DMS79 (cell line): ENCODE measurements around the gene SYCP3.
"Not testable (repeated sequence)": the region's sequence is repeated elsewhere in the genome, so short reads cannot be mapped to it uniquely, and the experiment has no call there.

Experiments used
- DNase-seq: peaks from one replicate; lab custom pipeline; 2025; lab: John Stamatoyannopoulos, UW

SYCP3 gene

DNA sequence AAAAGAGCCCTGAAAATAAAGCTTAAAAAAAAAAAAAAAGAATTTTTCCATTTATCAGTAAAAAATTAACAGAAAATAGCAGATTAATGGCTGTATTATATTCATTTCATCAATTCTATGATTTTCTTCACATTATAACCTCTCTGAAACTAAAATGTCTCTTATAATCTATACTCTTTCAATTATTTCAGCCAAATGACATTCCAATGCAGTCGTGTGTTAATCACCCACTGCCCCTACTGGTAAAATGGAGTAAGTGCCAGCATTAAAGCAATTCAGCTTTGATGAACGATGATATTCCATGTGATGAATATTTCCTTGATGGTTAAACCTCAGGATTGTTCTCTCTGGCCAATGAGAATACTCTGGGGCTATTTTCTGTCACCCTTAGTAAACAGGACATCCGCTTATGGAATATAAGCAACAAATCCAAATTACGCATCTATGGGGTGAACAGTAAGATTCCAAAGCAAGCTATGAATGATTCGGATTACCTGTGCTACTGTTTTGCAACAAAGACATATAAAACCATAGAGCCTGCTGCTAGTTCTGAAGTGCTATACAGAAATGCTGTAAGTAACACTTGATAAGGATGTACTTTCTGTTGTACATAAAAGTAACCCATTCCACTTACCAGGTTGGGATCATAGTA is 20.3 kb upstream of the SYCP3 start:
- no peak for DNase-seq

DNA sequence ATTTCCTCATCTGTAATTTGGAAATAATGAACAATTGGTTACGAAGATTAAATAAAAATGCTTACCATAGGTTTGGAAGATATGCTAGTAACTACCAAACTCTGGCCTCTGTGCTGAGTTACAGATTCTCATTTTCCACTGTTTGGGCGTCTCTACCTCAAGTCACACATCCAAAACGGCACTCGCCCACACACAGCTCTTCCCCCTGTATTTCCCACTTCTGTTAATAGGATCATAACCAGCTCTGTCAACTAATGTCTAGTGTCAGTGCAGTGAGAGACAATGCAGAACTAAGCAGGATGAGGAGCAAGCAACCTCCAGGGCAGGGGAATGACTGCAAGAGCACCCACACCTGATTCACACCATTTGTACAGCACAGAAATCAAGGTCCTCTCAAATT is 10.9 kb upstream of the SYCP3 start:
- DNase-seq: no peak

- DNase-seq: no peak
These were observed 10.4 kb upstream of the SYCP3 start for GRCh38 chr12:101749657-101750056.

- DNase-seq: no peak
These were observed 9.6 kb upstream of the SYCP3 start for GRCh38 chr12:101748907-101749306.

DNA sequence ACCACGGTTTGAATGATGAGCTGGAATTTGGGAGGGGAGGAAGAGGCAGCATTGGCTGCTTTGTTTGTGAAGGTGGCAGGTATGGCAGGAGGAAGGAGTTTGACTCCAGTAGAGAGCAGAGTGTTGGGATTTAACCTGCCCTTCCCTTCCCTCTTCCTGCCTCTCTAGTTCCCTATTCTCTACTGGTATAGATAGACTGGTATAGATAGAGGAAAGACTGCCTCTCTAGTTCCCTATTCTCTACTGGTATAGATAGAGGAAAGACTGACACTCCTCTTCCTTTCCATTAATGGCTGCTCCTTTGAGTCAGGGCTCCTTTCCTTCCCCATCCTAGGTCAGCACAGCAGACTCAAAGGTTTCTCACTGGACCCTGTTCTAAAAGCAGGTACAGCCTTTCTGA is 8.4 kb upstream of the SYCP3 start:
- no peak for DNase-seq

- DNase-seq: no peak
These were observed 7.4 kb upstream of the SYCP3 start for GRCh38 chr12:101746661-101747060.

DNA sequence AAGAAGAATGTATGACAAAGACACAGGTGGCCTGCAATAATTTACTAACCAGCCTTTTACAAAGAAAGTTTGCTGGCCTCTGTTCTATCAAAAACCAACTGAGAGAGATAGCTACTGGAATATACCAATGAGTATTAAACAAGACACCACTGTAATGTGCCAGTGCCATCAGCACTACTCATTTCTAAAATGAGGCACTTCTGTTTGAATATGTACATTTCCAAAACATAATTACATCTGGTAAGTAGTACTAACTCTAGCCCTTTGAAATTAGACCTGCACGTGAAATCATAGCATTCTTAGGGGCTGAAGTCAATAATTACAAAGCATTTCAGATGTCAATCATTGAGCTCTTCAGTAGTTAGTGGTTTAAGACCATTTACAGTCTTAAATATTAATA is 6.9 kb upstream of the SYCP3 start:
- DNase-seq: no peak

GRCh38 chr12:101745481-101745880 is 6.2 kb upstream of the SYCP3 start:
- DNase-seq: no peak

- DNase-seq: no peak
These were observed 4.6 kb upstream of the SYCP3 start for GRCh38 chr12:101743724-101744472.

GRCh38 chr12:101743242-101743641 is 4.0 kb upstream of the SYCP3 start:
- peak; percentile 12 for DNase-seq

GRCh38 chr12:101740980-101741379 is 1.7 kb upstream of the SYCP3 start:
- no peak for DNase-seq

- no peak for DNase-seq
These were observed 1.3 kb upstream of the SYCP3 start for GRCh38 chr12:101740566-101740965.

DNA sequence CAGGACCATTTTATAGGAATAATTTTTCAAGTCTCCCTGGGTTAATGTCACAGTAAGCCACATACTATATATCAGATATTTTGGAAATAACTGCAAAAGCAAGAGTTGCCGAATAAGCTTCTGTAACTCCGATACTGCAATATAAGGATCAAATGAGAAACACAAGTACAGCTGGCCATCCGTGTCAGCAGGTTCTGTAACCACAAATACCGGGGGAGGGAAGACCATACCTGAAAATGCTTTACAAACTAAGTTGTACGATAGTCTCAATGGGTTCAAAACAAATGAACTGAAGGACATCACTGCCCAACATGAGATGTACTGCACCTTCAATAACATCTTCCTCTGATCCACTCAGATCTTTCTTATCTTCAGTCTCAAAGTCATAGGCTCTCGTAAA is 1.8 kb downstream of the SYCP3 start:
- DNase-seq: no peak

DNA sequence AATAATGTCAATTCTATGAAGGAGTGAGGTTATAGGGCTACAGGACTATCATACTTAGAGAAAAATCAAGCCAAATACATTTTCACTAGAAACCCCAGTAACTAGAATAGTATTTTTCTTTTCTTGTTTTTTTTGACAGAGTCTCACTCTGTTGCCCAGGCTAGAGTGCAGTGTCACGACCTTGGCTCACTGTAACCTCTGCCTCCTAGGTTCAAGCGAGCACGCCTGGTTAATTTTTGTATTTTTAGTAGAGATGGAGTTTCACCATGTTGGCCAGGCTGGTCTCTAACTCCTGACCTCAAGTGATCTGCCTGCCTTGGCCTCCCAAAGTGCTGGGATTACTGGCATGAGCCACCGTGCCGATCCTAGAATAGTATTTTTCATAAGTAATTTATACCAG is 4.8 kb downstream of the SYCP3 start:
- DNase-seq: not testable (repeated sequence)

DNA sequence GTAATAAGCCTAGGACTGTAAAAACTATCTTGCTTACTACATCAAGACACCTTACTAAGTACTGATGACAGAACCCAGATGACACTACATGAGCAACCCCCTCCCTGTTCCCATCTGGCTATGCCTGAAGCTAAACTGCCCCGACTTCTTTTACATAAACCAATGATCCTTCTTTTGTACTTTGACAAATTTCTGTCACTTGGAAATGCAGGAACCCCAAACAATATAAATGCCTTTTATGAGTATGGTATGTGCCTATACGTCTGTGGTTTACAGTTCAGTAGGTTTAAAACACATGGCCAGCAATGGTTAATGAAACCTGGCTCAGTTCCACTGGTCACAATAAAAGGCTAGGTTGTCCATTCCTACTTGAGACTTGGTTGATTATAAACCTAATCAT is 6.1 kb downstream of the SYCP3 start:
- no peak for DNase-seq

DNA sequence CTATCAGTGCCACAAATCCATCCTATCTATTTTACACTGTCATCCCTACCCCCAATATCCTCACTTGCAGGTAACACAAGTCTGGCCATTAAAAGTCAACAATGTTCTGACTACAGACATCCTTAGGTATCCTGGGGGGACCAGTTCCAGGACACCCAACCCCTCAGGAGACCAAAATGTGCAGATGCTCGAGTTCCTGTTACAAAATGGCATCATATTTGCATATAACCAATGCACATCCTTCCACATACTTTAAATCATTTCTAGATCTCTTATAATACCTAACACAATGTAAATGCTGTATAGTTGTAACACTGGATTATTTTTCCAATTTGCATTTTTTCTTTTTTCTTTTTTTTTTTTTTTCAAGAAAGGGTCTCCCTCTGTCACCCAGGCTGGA is 6.9 kb downstream of the SYCP3 start:
- DNase-seq: no peak

- DNase-seq: no peak
These were observed 9.4 kb downstream of the SYCP3 start for GRCh38 chr12:101729842-101730241.

DNA sequence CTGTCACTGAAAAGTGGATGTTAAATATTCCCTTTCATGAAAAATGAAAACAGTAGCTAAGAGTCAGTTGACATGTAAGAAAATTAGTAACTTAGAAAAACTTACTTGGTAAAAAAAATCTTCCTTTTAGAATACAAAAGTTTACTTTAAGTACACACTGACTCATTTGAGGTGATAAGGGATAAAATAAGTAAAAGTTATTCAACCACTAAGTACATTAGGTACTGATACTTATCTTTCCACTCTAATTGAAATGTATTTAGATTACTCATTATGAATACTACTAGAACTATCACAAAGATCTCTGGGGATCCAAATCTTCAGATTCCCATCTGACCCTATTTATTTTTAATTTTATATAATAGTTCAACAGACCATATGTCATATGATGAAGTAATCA is 12.2 kb downstream of the SYCP3 start:
- DNase-seq: no peak

- DNase-seq: no peak
These were observed 16.9 kb downstream of the SYCP3 start for GRCh38 chr12:101722392-101722791.

DNA sequence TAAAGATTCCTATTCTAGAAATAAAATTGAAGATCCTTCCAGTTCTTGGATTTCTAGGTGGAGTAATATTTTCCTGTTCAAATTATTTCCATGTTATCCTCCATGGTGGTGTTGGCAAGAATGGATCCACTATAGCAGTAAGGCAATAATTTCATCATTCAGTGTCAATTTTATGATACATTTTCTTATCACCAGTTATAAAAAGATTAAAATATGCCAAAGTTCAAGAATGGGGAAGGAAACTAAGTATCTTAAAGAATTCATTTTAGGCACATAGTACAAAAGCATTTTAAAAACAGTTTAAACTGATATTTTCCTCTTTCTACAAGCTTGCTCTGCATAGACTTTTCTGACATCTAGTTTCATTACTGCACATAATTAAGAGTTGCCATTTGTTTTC is 19.1 kb downstream of the SYCP3 start:
- no peak for DNase-seq

GRCh38 chr12:101719566-101719965 is 19.7 kb downstream of the SYCP3 start:
- DNase-seq: no peak

DNA sequence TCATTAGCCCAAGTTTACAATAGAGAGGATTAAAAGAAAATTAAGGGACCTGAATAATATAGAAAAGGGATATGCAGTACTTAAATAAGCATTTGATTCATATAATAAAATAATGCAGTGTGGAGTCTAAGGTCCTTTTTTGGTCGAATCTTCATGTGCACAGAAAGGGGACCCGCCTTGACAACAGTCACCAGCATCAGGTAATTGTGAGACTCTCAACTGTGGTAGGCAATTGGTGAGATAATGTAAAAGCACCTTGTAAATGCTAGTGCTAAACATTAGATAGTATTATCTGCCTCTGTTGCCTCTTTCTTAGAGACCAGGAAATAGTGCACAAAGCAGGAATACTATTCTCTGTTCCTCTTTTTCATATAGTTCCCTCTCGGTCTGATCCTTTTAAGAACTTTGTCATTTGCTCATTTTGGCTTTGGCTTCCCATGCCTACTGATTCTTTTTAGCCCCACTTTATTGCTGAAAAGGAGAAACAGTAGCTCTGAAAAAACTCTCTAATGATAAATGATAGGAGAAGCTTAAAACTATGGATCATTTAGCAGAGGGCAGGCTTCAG is 24.3 kb downstream of the SYCP3 start:
- DNase-seq: no peak

DNA sequence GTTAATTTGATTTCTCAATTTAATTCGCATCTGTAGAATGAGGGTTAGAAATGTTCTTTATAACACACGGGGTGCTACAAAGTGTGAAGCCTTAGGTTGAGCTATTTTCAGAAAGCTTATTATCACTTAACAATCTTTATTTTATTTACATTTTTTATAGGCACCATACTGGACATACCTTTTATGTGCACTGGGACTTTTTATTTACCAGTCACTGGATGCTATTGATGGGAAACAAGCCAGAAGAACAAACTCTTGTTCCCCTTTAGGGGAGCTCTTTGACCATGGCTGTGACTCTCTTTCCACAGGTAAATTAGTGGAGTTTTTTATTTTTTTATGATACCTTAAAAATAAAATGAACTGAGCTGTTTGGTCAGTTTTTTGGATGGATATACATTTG is 25.3 kb downstream of the SYCP3 start:
- no peak for DNase-seq
